ENCODE data around the gene KCTD18.

KCTD18 gene

GRCh38 chr2:200471928-200472645 lies 37.8 kb downstream of the KCTD18 start:
- no peaks in the 10 kb centered on the region for H3K4me1 ChIP-seq (ENCODE audit: control insufficient read depth, insufficient read depth, low read length)
- no peaks in the 10 kb centered on the region for H3K9me3 ChIP-seq (ENCODE audit: control insufficient read depth, insufficient read depth, low read length)
- DNase-seq (ENCODE audit: low read depth, low spot score): no peak
- no peaks in the 10 kb centered on the region for H3K27me3 ChIP-seq (ENCODE audit: control insufficient read depth, insufficient read depth, low read length)
- WGBS (ENCODE audit: insufficient coverage, insufficient read length): no CpG with 5 or more reads among the region's 8 CpGs
- H3K4me3 ChIP-seq (ENCODE audit: low read length): no peak overlapping the region
- peaks cover 43% of the 10 kb centered on the region for H3K36me3 ChIP-seq (ENCODE audit: control insufficient read depth, insufficient read depth, low read length)
- H3K27ac ChIP-seq (ENCODE audit: low read length): no peak overlapping the region

- H3K9me3 ChIP-seq (ENCODE audit: control insufficient read depth, insufficient read depth, low read length): no peaks in the 10 kb centered on the region
- H3K27ac ChIP-seq (ENCODE audit: low read length): no peak overlapping the region
- H3K4me1 ChIP-seq (ENCODE audit: control insufficient read depth, insufficient read depth, low read length): no peaks in the 10 kb centered on the region
- no peak for DNase-seq (ENCODE audit: low read depth, low spot score)
- WGBS (ENCODE audit: insufficient coverage, insufficient read length): no CpG with 5 or more reads among the region's 8 CpGs
- peaks cover 44% of the 10 kb centered on the region for H3K36me3 ChIP-seq (ENCODE audit: control insufficient read depth, insufficient read depth, low read length)
- no peaks in the 10 kb centered on the region for H3K27me3 ChIP-seq (ENCODE audit: control insufficient read depth, insufficient read depth, low read length)
- H3K4me3 ChIP-seq (ENCODE audit: low read length): no peak overlapping the region
These were observed 38.5 kb downstream of the KCTD18 start for GRCh38 chr2:200471324-200471848.

- Histone ChIP-seq H3K4me3 (ENCODE audit: low read length) (no peak overlapping the region), H3K4me1 (ENCODE audit: control insufficient read depth, insufficient read depth, low read length) (no peaks in the 10 kb centered on the region), H3K9me3 (ENCODE audit: control insufficient read depth, insufficient read depth, low read length) (no peaks in the 10 kb centered on the region), H3K36me3 (ENCODE audit: control insufficient read depth, insufficient read depth, low read length) (peaks cover 44% of the 10 kb centered on the region), H3K27me3 (ENCODE audit: control insufficient read depth, insufficient read depth, low read length) (no peaks in the 10 kb centered on the region), H3K27ac (ENCODE audit: low read length) (no peak overlapping the region)
- WGBS (ENCODE audit: insufficient coverage, insufficient read length): no CpG with 5 or more reads among the region's 3 CpGs
- no peak for DNase-seq (ENCODE audit: low read depth, low spot score)
These were observed 39.6 kb downstream of the KCTD18 start for GRCh38 chr2:200470230-200470629.

GRCh38 chr2:200469708-200470211 lies 40.1 kb downstream of the KCTD18 start:
- Histone ChIP-seq H3K4me1 (ENCODE audit: control insufficient read depth, insufficient read depth, low read length) (no peaks in the 10 kb centered on the region), H3K27ac (ENCODE audit: low read length) (no peak overlapping the region), H3K27me3 (ENCODE audit: control insufficient read depth, insufficient read depth, low read length) (no peaks in the 10 kb centered on the region), H3K9me3 (ENCODE audit: control insufficient read depth, insufficient read depth, low read length) (no peaks in the 10 kb centered on the region), H3K4me3 (ENCODE audit: low read length) (no peak overlapping the region), H3K36me3 (ENCODE audit: control insufficient read depth, insufficient read depth, low read length) (peaks cover 40% of the 10 kb centered on the region)
- no peak for DNase-seq (ENCODE audit: low read depth, low spot score)
- no CpG with 5 or more reads among the region's 13 CpGs for WGBS (ENCODE audit: insufficient coverage, insufficient read length)

GRCh38 chr2:200467806-200468681 lies 41.8 kb downstream of the KCTD18 start:
- H3K4me3 ChIP-seq (ENCODE audit: low read length): no peak overlapping the region
- H3K27me3 ChIP-seq (ENCODE audit: control insufficient read depth, insufficient read depth, low read length): no peaks in the 10 kb centered on the region
- WGBS (ENCODE audit: insufficient coverage, insufficient read length): no CpG with 5 or more reads among the region's 8 CpGs
- peaks cover 37% of the 10 kb centered on the region for H3K36me3 ChIP-seq (ENCODE audit: control insufficient read depth, insufficient read depth, low read length)
- no peaks in the 10 kb centered on the region for H3K9me3 ChIP-seq (ENCODE audit: control insufficient read depth, insufficient read depth, low read length)
- H3K27ac ChIP-seq (ENCODE audit: low read length): no peak overlapping the region
- no peak for DNase-seq (ENCODE audit: low read depth, low spot score)
- no peaks in the 10 kb centered on the region for H3K4me1 ChIP-seq (ENCODE audit: control insufficient read depth, insufficient read depth, low read length)

GRCh38 chr2:200466425-200467418 lies 43.1 kb downstream of the KCTD18 start:
- no peaks in the 10 kb centered on the region for H3K4me1 ChIP-seq (ENCODE audit: control insufficient read depth, insufficient read depth, low read length)
- no peak for DNase-seq (ENCODE audit: low read depth, low spot score)
- H3K9me3 ChIP-seq (ENCODE audit: control insufficient read depth, insufficient read depth, low read length): no peaks in the 10 kb centered on the region
- H3K36me3 ChIP-seq (ENCODE audit: control insufficient read depth, insufficient read depth, low read length): peaks cover 28% of the 10 kb centered on the region
- no CpG with 5 or more reads among the region's 12 CpGs for WGBS (ENCODE audit: insufficient coverage, insufficient read length)
- no peaks in the 10 kb centered on the region for H3K27me3 ChIP-seq (ENCODE audit: control insufficient read depth, insufficient read depth, low read length)
- no peak overlapping the region for H3K4me3 ChIP-seq (ENCODE audit: low read length)
- no peak overlapping the region for H3K27ac ChIP-seq (ENCODE audit: low read length)

GRCh38 chr2:200463452-200463851 lies 46.4 kb downstream of the KCTD18 start:
- no peak overlapping the region for H3K27ac ChIP-seq (ENCODE audit: low read length)
- no peak for DNase-seq (ENCODE audit: low read depth, low spot score)
- H3K36me3 ChIP-seq (ENCODE audit: control insufficient read depth, insufficient read depth, low read length): peaks cover 13% of the 10 kb centered on the region
- no peaks in the 10 kb centered on the region for H3K4me1 ChIP-seq (ENCODE audit: control insufficient read depth, insufficient read depth, low read length)
- no peak overlapping the region for H3K4me3 ChIP-seq (ENCODE audit: low read length)
- no peaks in the 10 kb centered on the region for H3K9me3 ChIP-seq (ENCODE audit: control insufficient read depth, insufficient read depth, low read length)
- no CpG with 5 or more reads among the region's 2 CpGs for WGBS (ENCODE audit: insufficient coverage, insufficient read length)
- no peaks in the 10 kb centered on the region for H3K27me3 ChIP-seq (ENCODE audit: control insufficient read depth, insufficient read depth, low read length)

GRCh38 chr2:200461846-200462710 lies 47.8 kb downstream of the KCTD18 start:
- no peak overlapping the region for H3K4me3 ChIP-seq (ENCODE audit: low read length)
- H3K27me3 ChIP-seq (ENCODE audit: control insufficient read depth, insufficient read depth, low read length): no peaks in the 10 kb centered on the region
- H3K9me3 ChIP-seq (ENCODE audit: control insufficient read depth, insufficient read depth, low read length): no peaks in the 10 kb centered on the region
- H3K4me1 ChIP-seq (ENCODE audit: control insufficient read depth, insufficient read depth, low read length): no peaks in the 10 kb centered on the region
- DNase-seq (ENCODE audit: low read depth, low spot score): no peak
- peaks cover 3% of the 10 kb centered on the region; the same call in 1 of the 2 replicates for H3K36me3 ChIP-seq (ENCODE audit: control insufficient read depth, insufficient read depth, low read length)
- WGBS (ENCODE audit: insufficient coverage, insufficient read length): no CpG with 5 or more reads among the region's 2 CpGs
- no peak overlapping the region for H3K27ac ChIP-seq (ENCODE audit: low read length)

GRCh38 chr2:200459101-200459500 lies 50.8 kb downstream of the KCTD18 start:
- H3K27me3 ChIP-seq (ENCODE audit: control insufficient read depth, insufficient read depth, low read length): no peaks in the 10 kb centered on the region
- WGBS (ENCODE audit: insufficient coverage, insufficient read length): no CpG with 5 or more reads among the region's 3 CpGs
- H3K4me1 ChIP-seq (ENCODE audit: control insufficient read depth, insufficient read depth, low read length): no peaks in the 10 kb centered on the region
- H3K27ac ChIP-seq (ENCODE audit: low read length): no peak overlapping the region
- H3K36me3 ChIP-seq (ENCODE audit: control insufficient read depth, insufficient read depth, low read length): no peaks in the 10 kb centered on the region; the same call in 1 of the 2 replicates
- DNase-seq (ENCODE audit: low read depth, low spot score): no peak
- H3K4me3 ChIP-seq (ENCODE audit: low read length): no peak overlapping the region
- H3K9me3 ChIP-seq (ENCODE audit: control insufficient read depth, insufficient read depth, low read length): no peaks in the 10 kb centered on the region

All from iPS DF 6.9 (cell line).